CD4-positive, alpha-beta T cell (primary cell): Measurements from ENCODE around the gene ATG2B. TPM values are rescaled to one million over a fixed set of nuclear protein-coding genes. Genes with fewer than 3 reads are reported as not detected.

Source experiments
- ATAC-seq: fragments of 200-7000 bp; cut with Tn5 transposase; one replicate; pipeline ENCODE4 v1.10.0; 2022; ENCODE audit warnings: mild to moderate bottlenecking; ENCODE audit not compliant: poor library complexity
- CTCF ChIA-PET: fragments of 350-600 bp; sonication (Branson Sonifier 250); formaldehyde crosslinking; loops from one replicate; lab custom pipeline; 2021; ENCODE audit warnings: antibody characterized with exemption, inconsistent platforms; lab: Charles Lee
- POLR2A ChIA-PET: fragments of 350-600 bp; sonication (Branson Sonifier 250); formaldehyde crosslinking; loops from one replicate; lab custom pipeline; 2021; ENCODE audit warnings: antibody characterized with exemption, inconsistent platforms; lab: Charles Lee
- DNase-seq, 14 experiments: peaks; one replicate each; pipeline ENCODE4 v3.0.0-alpha.2; 2013 to 2020; ENCODE audit warnings: mixed read lengths in 2 of 14
- H3K27ac ChIP-seq, 2 donors: one replicate each; pipeline versions ENCODE4 v1.5.1 to v1.7.0; 2013; ENCODE audit warnings: low read length in 2 of 2, low read depth in 1 of 2, mild to moderate bottlenecking in 1 of 2
- H3K27me3 ChIP-seq, 2 experiments: 1 replicate in 1 of 2; 2 replicates in 1 of 2; pipeline versions ENCODE4 v1.6.1 to v1.7.0; 2013; ENCODE audit warnings: low read length in 2 of 2, control low read depth in 1 of 2, mild to moderate bottlenecking in 1 of 2, moderate library complexity in 1 of 2; ENCODE audit not compliant: insufficient read depth in 2 of 2, control insufficient read depth in 1 of 2
- H3K36me3 ChIP-seq: one replicate; pipeline ENCODE4 v1.6.1; 2013; ENCODE audit warnings: low read length, control low read depth; ENCODE audit not compliant: insufficient read depth
- H3K4me1 ChIP-seq: one replicate; pipeline ENCODE4 v1.6.1; 2013; ENCODE audit warnings: low read length, control low read depth; ENCODE audit not compliant: insufficient read depth
- H3K4me3 ChIP-seq: one replicate; pipeline ENCODE4 v1.5.1; 2013; ENCODE audit warnings: mild to moderate bottlenecking, low read length, moderate library complexity
- H3K9me3 ChIP-seq, 2 experiments: 1 replicate in 1 of 2; 2 replicates in 1 of 2; pipeline versions ENCODE4 v1.6.1 to v1.7.0; 2013; ENCODE audit warnings: low read length in 2 of 2, mild to moderate bottlenecking in 2 of 2, control low read depth in 1 of 2, moderate library complexity in 1 of 2; ENCODE audit not compliant: control insufficient read depth in 1 of 2, insufficient read depth in 1 of 2
- H3K27ac Mint-ChIP-seq: one replicate; pipeline ENCODE4 v1.8.0; 2020; ENCODE audit warnings: mixed read lengths
- H3K27me3 Mint-ChIP-seq: one replicate; pipeline ENCODE4 v1.8.0; 2021; ENCODE audit warnings: mixed read lengths
- H3K36me3 Mint-ChIP-seq: one replicate; pipeline ENCODE4 v1.8.0; 2021; ENCODE audit warnings: low read depth, mixed read lengths
- H3K4me1 Mint-ChIP-seq: one replicate; pipeline ENCODE4 v1.8.0; 2021; ENCODE audit warnings: low read depth, mixed read lengths
- H3K4me3 Mint-ChIP-seq: one replicate; pipeline ENCODE4 v1.8.0; 2020; ENCODE audit warnings: mild to moderate bottlenecking, mixed read lengths
- H3K9me3 Mint-ChIP-seq: one replicate; pipeline ENCODE4 v1.8.0; 2020; ENCODE audit warnings: mixed read lengths
- CTCF ChIP-seq: fragments of 200-600 bp; IDR thresholded peaks from one replicate; pipeline ENCODE4 v1.8.0; 2022; ENCODE audit warnings: antibody characterized with exemption, mild to moderate bottlenecking
- intact Hi-C, 2 experiments: fragments of 100-400 bp; cut with DNase I in 1 of 2; cut with micrococcal nuclease in 1 of 2; formaldehyde crosslinking; loops; one replicate each; pipeline versions ENCODE4 v1.15.1 to v1.9.0; 2023 to 2025; cut with DNase I, micrococcal nuclease
- total RNA-seq, 174 experiments: library from RNA in 2 of 174; stranded (reverse) in 2 of 174; gene quantifications; one replicate each; pipeline ENCODE4 v1.2.3 and lab custom pipeline; 2021 to 2026

Gene ATG2B
- total RNA-seq, 2 experiments from 2014 or later = 20.1 to 20.2 TPM

- H3K9me3 ChIP-seq = no peaks in the 10 kb centered on the region
- no peaks in the 10 kb centered on the region for H3K4me1 ChIP-seq
- no peak overlapping the region for H3K27ac Mint-ChIP-seq
- H3K27me3 ChIP-seq = no peaks in the 10 kb centered on the region
- H3K27me3 Mint-ChIP-seq = no peaks in the 10 kb centered on the region
- intact Hi-C loops = no loop called here
- H3K9me3 Mint-ChIP-seq = no peaks in the 10 kb centered on the region
- H3K36me3 Mint-ChIP-seq = peaks cover 85% of the 10 kb centered on the region
- H3K4me3 Mint-ChIP-seq = no peak overlapping the region
- H3K4me1 Mint-ChIP-seq = no peaks in the 10 kb centered on the region
- ATAC-seq (no peak), DNase-seq (no peak)
- TF ChIP-seq CTCF = no peak
- ChIA-PET CTCF (no interaction called here), POLR2A (no interaction called here)
- no peak overlapping the region for H3K27ac ChIP-seq
- H3K4me3 ChIP-seq = no peak overlapping the region
- H3K36me3 ChIP-seq = peaks cover 75% of the 10 kb centered on the region
Observed at GRCh38 chr14:96303981-96304380, 59.2 kb downstream of the ATG2B start.

GRCh38 chr14:96299441-96299840 lies 63.7 kb downstream of the ATG2B start:
- Mint-ChIP-seq H3K9me3 (no peaks in the 10 kb centered on the region), H3K4me3 (no peak overlapping the region), H3K27ac (no peak overlapping the region), H3K27me3 (no peaks in the 10 kb centered on the region), H3K36me3 (peaks cover 57% of the 10 kb centered on the region), H3K4me1 (no peaks in the 10 kb centered on the region)
- DNase-seq = no peak
- CTCF ChIA-PET = no interaction called here
- no peak for TF ChIP-seq CTCF
- H3K4me3 ChIP-seq = no peak overlapping the region
- intact Hi-C loops = loop anchor here in 1 of 2 experiments (10.0 kb wide), 1 partner anchor 445 kb away; no protein-coding TSS in a partner anchor
- no peaks in the 10 kb centered on the region for H3K4me1 ChIP-seq
- no peaks in the 10 kb centered on the region for H3K9me3 ChIP-seq
- no peak for ATAC-seq
- peaks cover 53% of the 10 kb centered on the region for H3K36me3 ChIP-seq
- H3K27ac ChIP-seq = no peak overlapping the region
- no peaks in the 10 kb centered on the region for H3K27me3 ChIP-seq
- POLR2A ChIA-PET = no interaction called here

GRCh38 chr14:96297997-96298515 lies 65.1 kb downstream of the ATG2B start:
- ATAC-seq (no peak), DNase-seq (no peak)
- H3K9me3 ChIP-seq = no peaks in the 10 kb centered on the region
- CTCF ChIA-PET = no interaction called here
- POLR2A ChIA-PET = no interaction called here
- peaks cover 47% of the 10 kb centered on the region for H3K36me3 ChIP-seq
- no peak for TF ChIP-seq CTCF
- intact Hi-C loops = loop anchor here (1.0 to 10.0 kb wide), 2 partner anchors 126 to 447 kb away; no protein-coding TSS in a partner anchor
- Mint-ChIP-seq H3K27me3 (no peaks in the 10 kb centered on the region), H3K4me3 (no peak overlapping the region), H3K36me3 (peaks cover 55% of the 10 kb centered on the region), H3K4me1 (no peaks in the 10 kb centered on the region), H3K9me3 (no peaks in the 10 kb centered on the region), H3K27ac (no peak overlapping the region)
- no peaks in the 10 kb centered on the region for H3K4me1 ChIP-seq
- H3K27ac ChIP-seq = no peak overlapping the region
- H3K4me3 ChIP-seq = no peak overlapping the region
- no peaks in the 10 kb centered on the region for H3K27me3 ChIP-seq
